ENCODE results near the gene RGS19.
A peak's percentile ranks its signal among the peaks of the same experiment; 100 is the strongest.

The RGS19 gene

DNA sequence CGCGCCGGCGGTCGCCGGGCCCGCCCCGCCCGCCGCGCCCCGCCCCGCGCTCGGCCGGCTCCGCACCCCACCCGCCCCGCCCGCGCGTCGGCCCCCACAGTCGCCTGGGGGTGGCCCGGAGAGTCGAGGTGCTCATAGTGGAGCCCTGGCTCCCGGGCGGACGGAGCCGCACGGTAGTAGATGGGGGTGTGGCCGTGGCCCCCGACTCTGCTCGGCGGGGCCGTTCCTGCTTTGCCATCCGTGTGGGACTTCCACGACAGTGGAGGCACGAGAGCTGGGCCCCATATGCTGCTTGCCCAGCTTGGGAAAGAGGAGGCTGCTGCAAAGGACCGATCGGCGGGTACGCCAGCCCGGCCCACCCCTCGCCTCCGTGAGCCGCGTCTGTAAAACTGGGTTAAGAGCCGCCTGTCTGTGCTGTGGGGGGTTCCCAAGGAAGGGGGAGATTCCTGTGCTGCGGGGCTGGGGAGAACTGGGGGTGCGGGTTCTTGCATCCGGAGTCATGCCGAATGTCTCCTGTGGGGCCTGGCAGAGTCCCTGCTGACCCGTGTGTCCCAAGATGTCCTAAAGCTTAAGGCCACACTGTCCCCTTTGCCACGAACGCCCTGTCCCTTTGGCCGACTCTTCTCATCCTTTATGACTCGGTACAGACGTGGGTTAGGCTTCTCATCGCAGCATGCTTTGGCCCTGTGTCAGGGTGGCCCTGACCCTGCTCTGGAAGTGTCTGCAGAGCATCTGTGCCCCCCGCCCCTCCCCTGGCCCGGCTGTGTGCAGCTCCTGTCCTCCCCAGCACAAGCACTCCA is 895 bp upstream of the RGS19 start, which contains the start of gene OPRL1:
OPRL1 (plus strand) TSS at position 70 of the 800 bp plus-strand sequence. CDS start 12,639 bp downstream, outside the sequence.
- TF ChIP-seq, protein P1, sequence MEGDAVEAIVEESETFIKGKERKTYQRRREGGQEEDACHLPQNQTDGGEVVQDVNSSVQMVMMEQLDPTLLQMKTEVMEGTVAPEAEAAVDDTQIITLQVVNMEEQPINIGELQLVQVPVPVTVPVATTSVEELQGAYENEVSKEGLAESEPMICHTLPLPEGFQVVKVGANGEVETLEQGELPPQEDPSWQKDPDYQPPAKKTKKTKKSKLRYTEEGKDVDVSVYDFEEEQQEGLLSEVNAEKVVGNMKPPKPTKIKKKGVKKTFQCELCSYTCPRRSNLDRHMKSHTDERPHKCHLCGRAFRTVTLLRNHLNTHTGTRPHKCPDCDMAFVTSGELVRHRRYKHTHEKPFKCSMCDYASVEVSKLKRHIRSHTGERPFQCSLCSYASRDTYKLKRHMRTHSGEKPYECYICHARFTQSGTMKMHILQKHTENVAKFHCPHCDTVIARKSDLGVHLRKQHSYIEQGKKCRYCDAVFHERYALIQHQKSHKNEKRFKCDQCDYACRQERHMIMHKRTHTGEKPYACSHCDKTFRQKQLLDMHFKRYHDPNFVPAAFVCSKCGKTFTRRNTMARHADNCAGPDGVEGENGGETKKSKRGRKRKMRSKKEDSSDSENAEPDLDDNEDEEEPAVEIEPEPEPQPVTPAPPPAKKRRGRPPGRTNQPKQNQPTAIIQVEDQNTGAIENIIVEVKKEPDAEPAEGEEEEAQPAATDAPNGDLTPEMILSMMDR (IDR thresholded peaks at IDR 0.05; ENCODE audit: low read depth, low read length): no peak
- no peak for DNase-seq (ENCODE audit: low read depth in 2 of 2)
- peak within 1 kb of the TSS; percentile 67 to 76 for H3K4me3 ChIP-seq (replicated peaks in 1 of 2; ENCODE audit: low read depth in 2 of 2, low read length in 2 of 2)

GRCh38 chr20:64078934-64079272 is 415 bp downstream of the RGS19 start:
- H3K4me3 ChIP-seq (replicated peaks in 1 of 2; ENCODE audit: low read depth in 2 of 2, low read length in 2 of 2): peak overlapping the region; percentile 67 to 76
- no peak for DNase-seq (ENCODE audit: low read depth in 2 of 2)
- TF ChIP-seq, protein P1 (IDR thresholded peaks at IDR 0.05; ENCODE audit: low read depth, low read length): no peak

- no peak for DNase-seq (ENCODE audit: low read depth in 2 of 2)
- TF ChIP-seq, protein P1 (IDR thresholded peaks at IDR 0.05; ENCODE audit: low read depth, low read length): no peak
- peak overlapping the region in 1 of 2 donors; percentile 67 for H3K4me3 ChIP-seq (replicated peaks in 1 of 2; ENCODE audit: low read depth in 2 of 2, low read length in 2 of 2)
Measured at GRCh38 chr20:64077876-64078551, 1.3 kb downstream of the RGS19 start.

DNA sequence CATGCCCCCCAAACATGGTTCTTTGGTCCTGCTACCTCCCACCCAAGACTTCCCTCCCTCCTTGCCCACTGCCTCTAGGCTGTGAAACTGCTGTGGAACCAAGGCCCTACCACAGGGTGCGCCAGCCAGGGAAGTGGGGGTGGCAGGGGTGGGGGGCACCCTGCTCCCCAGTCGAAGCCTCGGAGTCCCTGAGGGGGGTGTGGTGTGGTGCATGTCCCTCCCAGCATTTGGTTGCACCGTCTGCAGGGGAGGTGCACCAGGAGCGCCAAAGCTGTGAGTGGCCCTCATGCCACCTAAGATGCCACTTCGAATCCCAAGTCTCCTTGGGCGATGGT is 1.8 kb downstream of the RGS19 start:
- no peak for DNase-seq (ENCODE audit: low read depth in 2 of 2)
- H3K4me3 ChIP-seq (replicated peaks in 1 of 2; ENCODE audit: low read depth in 2 of 2, low read length in 2 of 2): no peak overlapping the region
- TF ChIP-seq, protein P1 (IDR thresholded peaks at IDR 0.05; ENCODE audit: low read depth, low read length): no peak

DNA sequence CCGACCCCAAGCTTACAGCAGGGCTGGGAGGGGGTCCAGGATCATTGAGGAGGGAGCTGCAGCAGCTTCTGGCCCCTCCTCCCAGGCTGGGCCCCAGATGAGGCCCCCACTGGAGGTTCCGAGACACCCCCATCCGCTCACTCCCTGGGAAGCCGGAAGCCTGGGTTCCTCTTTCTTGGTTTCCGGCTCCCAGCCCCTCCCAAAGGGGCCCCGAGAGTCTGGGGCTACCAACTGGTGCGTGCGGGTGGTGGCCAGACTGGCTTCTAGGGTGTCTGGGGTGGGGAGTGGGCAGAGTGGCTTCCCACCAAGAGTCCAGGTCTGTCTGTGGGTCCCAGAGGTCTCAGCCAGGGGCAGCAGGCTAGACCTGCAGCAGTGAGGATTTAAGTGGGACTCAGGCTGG is 2.2 kb downstream of the RGS19 start:
- TF ChIP-seq, protein P1 (IDR thresholded peaks at IDR 0.05; ENCODE audit: low read depth, low read length): no peak
- H3K4me3 ChIP-seq (replicated peaks in 1 of 2; ENCODE audit: low read depth in 2 of 2, low read length in 2 of 2): no peak overlapping the region
- DNase-seq (ENCODE audit: low read depth in 2 of 2): no peak

DNA sequence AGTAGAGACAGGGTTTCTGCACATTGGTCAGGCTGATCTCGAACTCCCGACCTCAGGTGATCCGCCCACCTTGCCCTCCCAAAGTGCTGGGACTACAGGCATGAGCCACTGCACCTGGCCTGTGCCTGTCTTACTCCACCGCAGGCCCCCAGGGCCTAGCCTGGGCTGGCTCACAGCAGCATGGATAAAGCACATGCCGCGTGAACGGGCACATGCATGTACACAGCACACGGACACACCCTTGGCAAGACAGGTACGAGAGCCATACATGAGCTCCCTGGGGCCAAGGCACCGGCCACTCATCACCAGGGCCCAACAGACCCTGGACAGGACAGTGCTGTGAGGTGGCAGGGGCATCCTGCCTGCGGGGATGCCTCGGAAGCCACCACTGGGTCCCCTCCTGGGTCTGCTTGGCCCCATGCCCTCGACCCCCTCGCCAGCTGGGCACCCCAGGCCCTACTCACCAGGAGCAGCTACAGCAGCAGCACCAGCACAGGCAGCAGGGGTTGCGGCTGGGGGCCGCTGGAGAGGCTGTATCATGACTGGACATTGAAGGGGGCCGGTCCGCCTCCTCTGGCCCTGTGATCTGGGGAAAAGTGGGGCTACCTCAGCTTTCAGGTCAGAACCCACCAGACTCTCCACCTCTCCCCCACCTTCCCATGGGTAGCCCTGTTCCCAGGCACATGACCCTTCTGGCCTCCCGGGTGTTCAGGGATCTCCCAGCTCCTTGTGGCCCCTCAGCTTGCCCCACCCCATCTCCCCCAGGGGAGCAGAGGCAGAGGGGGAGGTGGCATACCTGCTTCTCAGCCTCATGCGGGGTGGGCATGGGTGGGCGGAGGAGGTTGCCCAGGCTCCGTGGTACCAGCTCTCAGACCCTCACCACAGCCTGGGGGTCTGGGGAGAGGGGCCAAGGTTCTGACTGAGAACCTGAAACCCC is 3.0 kb downstream of the RGS19 start:
- H3K4me3 ChIP-seq (replicated peaks in 1 of 2; ENCODE audit: low read depth in 2 of 2, low read length in 2 of 2): no peak overlapping the region
- no peak for DNase-seq (ENCODE audit: low read depth in 2 of 2)
- TF ChIP-seq, protein P1 (IDR thresholded peaks at IDR 0.05; ENCODE audit: low read depth, low read length): no peak
